ENCODE measurements around the gene CPE.

Gene CPE

DNA sequence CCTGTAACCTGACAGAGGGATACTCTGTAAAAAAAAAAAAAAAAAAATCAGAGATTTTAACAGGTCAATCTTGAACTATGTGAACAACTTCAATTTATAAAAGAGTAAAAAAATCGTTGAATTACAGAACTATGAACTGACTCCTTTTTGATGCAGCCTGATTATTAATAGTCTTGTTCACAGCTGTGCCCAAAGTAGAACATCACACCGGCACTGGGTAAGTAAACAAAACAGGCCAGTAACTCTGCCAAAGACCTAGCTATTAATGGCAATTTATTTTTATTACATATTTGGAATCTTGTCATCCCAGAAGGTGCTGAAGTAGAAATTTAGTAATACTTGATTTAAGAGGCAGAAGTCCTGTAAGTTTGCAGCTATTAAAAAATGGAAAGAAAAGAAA is 31.4 kb downstream of the CPE start:
- no peak for DNase-seq
- TF ChIP-seq, protein P1, sequence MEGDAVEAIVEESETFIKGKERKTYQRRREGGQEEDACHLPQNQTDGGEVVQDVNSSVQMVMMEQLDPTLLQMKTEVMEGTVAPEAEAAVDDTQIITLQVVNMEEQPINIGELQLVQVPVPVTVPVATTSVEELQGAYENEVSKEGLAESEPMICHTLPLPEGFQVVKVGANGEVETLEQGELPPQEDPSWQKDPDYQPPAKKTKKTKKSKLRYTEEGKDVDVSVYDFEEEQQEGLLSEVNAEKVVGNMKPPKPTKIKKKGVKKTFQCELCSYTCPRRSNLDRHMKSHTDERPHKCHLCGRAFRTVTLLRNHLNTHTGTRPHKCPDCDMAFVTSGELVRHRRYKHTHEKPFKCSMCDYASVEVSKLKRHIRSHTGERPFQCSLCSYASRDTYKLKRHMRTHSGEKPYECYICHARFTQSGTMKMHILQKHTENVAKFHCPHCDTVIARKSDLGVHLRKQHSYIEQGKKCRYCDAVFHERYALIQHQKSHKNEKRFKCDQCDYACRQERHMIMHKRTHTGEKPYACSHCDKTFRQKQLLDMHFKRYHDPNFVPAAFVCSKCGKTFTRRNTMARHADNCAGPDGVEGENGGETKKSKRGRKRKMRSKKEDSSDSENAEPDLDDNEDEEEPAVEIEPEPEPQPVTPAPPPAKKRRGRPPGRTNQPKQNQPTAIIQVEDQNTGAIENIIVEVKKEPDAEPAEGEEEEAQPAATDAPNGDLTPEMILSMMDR (IDR thresholded peaks at IDR 0.05; ENCODE audit: low read depth, low read length), result no peak
- Histone ChIP-seq H3K27me3 (ENCODE audit: insufficient read depth, low read depth, severe bottlenecking) (no peaks in the 10 kb centered on the region), H3K27ac (no peak overlapping the region), H3K4me3 (ENCODE audit: low read depth, low read length) (no peak overlapping the region), H3K36me3 (no peaks in the 10 kb centered on the region), H3K9me3 (ENCODE audit: severe bottlenecking) (no peaks in the 10 kb centered on the region)

DNA sequence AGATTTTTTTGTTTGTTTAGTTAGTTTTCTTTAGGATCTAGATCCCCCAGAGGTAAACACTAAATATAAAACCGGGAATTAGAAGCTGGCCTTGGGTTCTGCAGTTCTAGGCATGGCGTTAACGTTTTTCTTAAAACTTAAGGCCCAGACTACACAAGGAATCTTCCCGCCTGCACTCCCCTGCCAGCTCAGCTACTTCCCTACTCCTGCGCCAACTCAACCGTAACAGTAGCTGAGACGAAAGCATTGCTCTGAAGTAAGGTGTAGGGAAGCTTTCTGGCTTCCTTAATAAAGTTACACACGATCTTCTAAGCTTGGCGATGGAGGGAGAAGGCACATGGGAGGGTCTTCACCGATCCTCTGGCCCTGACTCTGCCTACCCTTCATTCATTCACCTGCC is 37.1 kb downstream of the CPE start:
- no peak overlapping the region for H3K27ac ChIP-seq
- H3K4me3 ChIP-seq (ENCODE audit: low read depth, low read length), result no peak overlapping the region
- H3K27me3 ChIP-seq (ENCODE audit: insufficient read depth, low read depth, severe bottlenecking), result no peaks in the 10 kb centered on the region
- H3K36me3 ChIP-seq, result no peaks in the 10 kb centered on the region
- TF ChIP-seq, protein P1 (IDR thresholded peaks at IDR 0.05; ENCODE audit: low read depth, low read length), result no peak
- no peaks in the 10 kb centered on the region for H3K9me3 ChIP-seq (ENCODE audit: severe bottlenecking)
- DNase-seq, result no peak

DNA sequence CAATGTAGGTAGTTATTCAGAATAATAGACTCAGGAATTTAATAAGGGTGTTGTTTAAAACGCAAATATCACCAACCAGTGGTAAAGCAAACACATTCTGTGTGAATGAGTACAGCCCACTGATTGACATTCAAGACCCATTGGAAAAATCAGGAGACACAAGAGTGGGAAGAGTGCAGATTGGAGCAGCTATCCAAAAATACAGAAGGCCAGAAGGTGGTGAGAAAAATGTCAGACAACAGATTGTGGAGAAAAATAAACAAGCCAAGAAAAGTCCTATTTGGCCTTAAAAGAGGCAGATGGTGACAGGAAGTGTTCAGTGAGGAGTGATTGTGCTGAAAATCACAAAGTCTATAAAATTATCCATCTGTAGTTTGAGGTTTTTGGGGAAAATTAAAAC is 39.3 kb downstream of the CPE start:
- no peaks in the 10 kb centered on the region for H3K9me3 ChIP-seq (ENCODE audit: severe bottlenecking)
- TF ChIP-seq, protein P1 (IDR thresholded peaks at IDR 0.05; ENCODE audit: low read depth, low read length), result no peak
- H3K4me3 ChIP-seq (ENCODE audit: low read depth, low read length), result no peak overlapping the region
- no peaks in the 10 kb centered on the region for H3K36me3 ChIP-seq
- H3K27me3 ChIP-seq (ENCODE audit: insufficient read depth, low read depth, severe bottlenecking), result no peaks in the 10 kb centered on the region
- no peak for DNase-seq
- H3K27ac ChIP-seq, result no peak overlapping the region

DNA sequence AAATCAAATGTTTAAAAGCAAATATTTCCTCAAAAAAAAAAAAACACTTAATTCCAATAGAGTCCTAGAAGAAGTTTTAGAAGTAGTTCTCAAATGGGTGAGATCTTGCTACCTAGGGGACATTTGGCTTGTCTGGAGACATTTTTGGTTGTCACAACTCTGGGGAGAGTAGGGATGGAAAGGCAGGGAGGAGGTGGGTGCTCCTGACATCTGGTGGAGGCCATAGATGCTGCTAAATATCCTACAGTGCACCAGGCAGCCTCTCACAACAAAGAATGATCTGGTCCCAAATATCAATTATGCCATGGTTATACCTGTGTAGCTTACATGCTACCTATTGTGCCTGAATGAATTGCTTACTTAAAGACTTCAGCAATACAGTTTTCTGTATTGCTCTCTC is 46.8 kb downstream of the CPE start:
- DNase-seq, result no peak
- TF ChIP-seq, protein P1 (IDR thresholded peaks at IDR 0.05; ENCODE audit: low read depth, low read length), result peak; percentile 18; the same call in 1 of the 2 replicates
- no peak overlapping the region for H3K4me3 ChIP-seq (ENCODE audit: low read depth, low read length)
- no peaks in the 10 kb centered on the region for H3K27me3 ChIP-seq (ENCODE audit: insufficient read depth, low read depth, severe bottlenecking)
- H3K36me3 ChIP-seq, result no peaks in the 10 kb centered on the region
- no peaks in the 10 kb centered on the region for H3K9me3 ChIP-seq (ENCODE audit: severe bottlenecking)
- no peak overlapping the region for H3K27ac ChIP-seq

DNA sequence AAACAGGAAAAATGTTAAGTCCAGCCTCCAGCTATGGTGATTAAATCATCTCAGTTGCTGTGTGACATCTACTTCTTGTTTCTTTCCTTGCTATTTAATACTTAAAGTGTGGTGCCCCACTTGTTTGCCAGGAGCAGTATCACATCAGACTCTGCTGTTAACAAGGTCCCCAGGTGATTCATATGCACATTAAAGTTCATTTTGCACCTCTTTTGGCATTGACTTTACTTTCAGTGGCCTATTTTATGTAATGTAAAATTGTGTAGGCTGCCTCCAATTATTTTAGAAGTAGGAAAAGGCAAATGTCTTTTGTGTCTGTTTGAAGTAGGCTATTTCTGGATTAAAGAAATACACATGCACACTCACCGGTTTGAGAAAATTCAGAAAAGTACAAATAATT is 47.5 kb downstream of the CPE start:
- Histone ChIP-seq H3K9me3 (ENCODE audit: severe bottlenecking) (no peaks in the 10 kb centered on the region), H3K27me3 (ENCODE audit: insufficient read depth, low read depth, severe bottlenecking) (no peaks in the 10 kb centered on the region), H3K4me3 (ENCODE audit: low read depth, low read length) (no peak overlapping the region), H3K27ac (no peak overlapping the region), H3K36me3 (no peaks in the 10 kb centered on the region)
- TF ChIP-seq, protein P1 (IDR thresholded peaks at IDR 0.05; ENCODE audit: low read depth, low read length), result no peak
- DNase-seq, result no peak

DNA sequence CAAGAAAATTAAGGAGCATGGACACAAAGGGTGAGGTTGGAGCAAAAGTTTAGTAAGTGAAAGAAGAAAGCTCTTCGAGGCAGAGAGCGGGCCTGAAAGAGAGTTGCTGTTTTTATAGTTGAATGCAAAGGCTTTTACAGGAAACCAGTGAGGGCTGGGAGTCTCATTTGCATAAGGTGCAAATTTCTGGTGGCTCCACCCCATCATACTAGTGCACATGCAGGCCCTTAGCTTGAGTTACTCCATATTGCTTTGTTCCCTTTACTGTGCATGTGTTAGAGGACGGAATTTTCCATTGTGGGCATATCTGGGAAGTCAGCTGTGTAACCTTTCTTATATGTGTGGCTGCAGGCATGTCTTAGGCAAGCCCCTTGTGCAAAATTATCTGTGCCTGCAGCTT is 48.0 kb downstream of the CPE start:
- Histone ChIP-seq H3K9me3 (ENCODE audit: severe bottlenecking) (no peaks in the 10 kb centered on the region), H3K36me3 (no peaks in the 10 kb centered on the region), H3K4me3 (ENCODE audit: low read depth, low read length) (no peak overlapping the region), H3K27ac (no peak overlapping the region), H3K27me3 (ENCODE audit: insufficient read depth, low read depth, severe bottlenecking) (no peaks in the 10 kb centered on the region)
- TF ChIP-seq, protein P1 (IDR thresholded peaks at IDR 0.05; ENCODE audit: low read depth, low read length), result no peak
- no peak for DNase-seq

All from WERI-Rb-1 (cell line).